Mesendoderm (in vitro differentiated cells): Measurements from ENCODE around the gene RBL1.

Experiments
- DNase-seq: peaks from one replicate; pipeline ENCODE4 v3.0.0; 2013
- H2AK5ac ChIP-seq: 2 replicates; pipeline ENCODE4 v1.6.1; 2013; ENCODE audit warnings: low read length, inconsistent platforms
- H2BK120ac ChIP-seq: 2 replicates; pipeline ENCODE4 v1.6.1; 2013; ENCODE audit warnings: low read depth, mild to moderate bottlenecking, low read length, moderate library complexity, mixed read lengths
- H2BK15ac ChIP-seq: replicated peaks from 2 replicates; pipeline ENCODE4 v1.6.1; 2013; ENCODE audit warnings: low read depth, mild to moderate bottlenecking, moderate library complexity
- H2BK5ac ChIP-seq: 2 replicates; pipeline ENCODE4 v1.6.1; 2013; ENCODE audit warnings: low read length, inconsistent platforms
- H3K18ac ChIP-seq: 2 replicates; pipeline ENCODE4 v1.6.1; 2013; ENCODE audit warnings: mild to moderate bottlenecking, low read length, mixed read lengths
- H3K23ac ChIP-seq: one replicate; pipeline ENCODE4 v1.6.1; 2013; ENCODE audit warnings: low read length
- H3K27ac ChIP-seq: 2 replicates; pipeline ENCODE4 v1.5.1; 2013; ENCODE audit warnings: low read depth, mild to moderate bottlenecking, inconsistent platforms, low read length, moderate library complexity
- H3K27me3 ChIP-seq: 2 replicates; pipeline ENCODE4 v1.6.1; 2013; ENCODE audit warnings: low read length, control low read depth, mild to moderate bottlenecking, inconsistent platforms; ENCODE audit not compliant: insufficient read depth, poor library complexity
- H3K36me3 ChIP-seq: 2 replicates; pipeline ENCODE4 v1.6.1; 2013; ENCODE audit warnings: low read length, inconsistent platforms; ENCODE audit not compliant: control insufficient read depth, insufficient read depth
- H3K4ac ChIP-seq: one replicate; pipeline ENCODE4 v1.6.1; 2013; ENCODE audit warnings: low read depth, mild to moderate bottlenecking, low read length, moderate library complexity
- H3K4me1 ChIP-seq: 2 replicates; pipeline ENCODE4 v1.6.1; 2013; ENCODE audit warnings: low read depth, low read length, inconsistent platforms; ENCODE audit not compliant: control insufficient read depth
- H3K4me2 ChIP-seq: 2 replicates; pipeline ENCODE4 v1.6.1; 2013; ENCODE audit warnings: low read length
- H3K4me3 ChIP-seq: 2 replicates; pipeline ENCODE4 v1.5.1; 2013; ENCODE audit warnings: mild to moderate bottlenecking, low read length
- H3K56ac ChIP-seq: one replicate; pipeline ENCODE4 v1.6.1; 2013; ENCODE audit warnings: low read length
- H3K79me1 ChIP-seq: 2 replicates; pipeline ENCODE4 v1.6.1; 2013; ENCODE audit warnings: low read length, inconsistent platforms
- H3K79me2 ChIP-seq: 2 replicates; pipeline ENCODE4 v1.6.1; 2013; ENCODE audit warnings: mild to moderate bottlenecking, low read length; ENCODE audit not compliant: control insufficient read depth, insufficient read depth
- H3K9ac ChIP-seq: 2 replicates; pipeline ENCODE4 v1.6.1; 2013; ENCODE audit warnings: low read length, inconsistent platforms
- H4K5ac ChIP-seq: one replicate; pipeline ENCODE4 v1.6.1; 2013; ENCODE audit warnings: low read length
- H4K8ac ChIP-seq: one replicate; pipeline ENCODE4 v1.6.1; 2013; ENCODE audit warnings: low read depth, mild to moderate bottlenecking, control low read depth, low read length, moderate library complexity
- WGBS: extraction: QIAGEN DNeasy Blood & Tissue Kit; methylation state at CpG from one replicate; pipeline ENCODE4 v1.1.7; 2013; ENCODE audit warnings: low lambda C conversion rate, missing lambda C conversion rate; ENCODE audit not compliant: insufficient coverage; ENCODE audit errors: extremely low coverage; 5-methylcytosine and 5-hydroxymethylcytosine counted together

RBL1 gene

DNA sequence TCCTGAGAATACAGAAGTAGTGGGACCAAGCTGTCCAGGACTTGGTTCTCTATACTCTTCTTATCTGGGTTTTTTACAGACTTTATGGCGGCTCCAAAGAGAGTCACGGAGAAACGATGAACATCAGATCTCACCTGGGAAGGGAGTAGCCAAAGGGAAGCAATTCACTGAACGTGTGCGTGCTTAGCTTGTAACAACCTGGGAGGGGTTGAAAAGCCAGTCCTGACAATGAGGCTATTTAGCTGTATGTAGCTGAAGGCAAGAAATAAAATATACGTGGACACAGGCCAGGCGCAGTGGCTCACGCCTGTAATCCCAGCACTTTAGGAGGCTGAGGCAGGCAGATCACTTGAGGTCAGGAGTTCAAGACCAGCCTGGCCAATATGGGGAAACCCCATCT is 18.2 kb upstream of the RBL1 start:
- Histone ChIP-seq H3K56ac (no peak overlapping the region), H3K79me1 (no peaks in the 10 kb centered on the region), H2AK5ac (no peak overlapping the region), H3K18ac (no peak overlapping the region), H3K9ac (no peak overlapping the region), H3K23ac (no peak overlapping the region), H4K8ac (no peak overlapping the region), H3K4me3 (no peak overlapping the region), H4K5ac (no peak overlapping the region), H2BK15ac (no peak overlapping the region), H3K36me3 (no peaks in the 10 kb centered on the region), H3K4me1 (no peaks in the 10 kb centered on the region), H2BK5ac (no peak overlapping the region), H2BK120ac (no peak overlapping the region), H3K4ac (no peak overlapping the region), H3K4me2 (no peak overlapping the region), H3K27me3 (no peaks in the 10 kb centered on the region), H3K27ac (no peak overlapping the region), H3K79me2 (no peaks in the 10 kb centered on the region)
- no CpG with 5 or more reads among the region's 8 CpGs for WGBS
- DNase-seq: no peak

DNA sequence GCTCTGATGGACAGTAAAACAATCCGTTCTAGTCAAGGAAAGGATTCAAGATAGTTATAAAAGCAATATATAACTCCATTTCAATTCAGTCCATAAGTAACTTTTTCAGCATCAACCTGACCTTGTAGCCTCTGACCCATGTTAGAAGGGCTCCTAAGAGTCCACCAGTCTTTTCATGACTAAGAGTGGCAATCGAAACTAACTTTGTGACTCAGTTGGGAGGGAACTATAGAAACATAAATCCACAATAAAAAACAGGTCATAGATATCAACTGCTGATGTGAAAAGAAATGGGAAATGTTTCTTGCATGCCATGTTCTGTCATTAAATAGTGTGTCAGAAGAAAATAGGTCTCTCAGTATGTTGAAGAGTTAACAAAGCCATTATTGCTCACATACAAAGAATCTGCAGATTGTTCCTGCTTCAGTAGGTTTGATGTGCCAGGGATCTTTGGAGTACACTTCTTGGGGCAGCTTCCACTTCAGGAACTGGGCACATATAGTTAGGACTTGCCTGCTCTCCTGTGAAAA is 16.2 kb upstream of the RBL1 start:
- no peak overlapping the region for H3K4me2 ChIP-seq

GRCh38 chr20:37108676-37109075 is 12.9 kb upstream of the RBL1 start:
- WGBS: no CpG with 5 or more reads among the region's 4 CpGs
- Histone ChIP-seq H3K56ac (no peak overlapping the region), H4K5ac (no peak overlapping the region)

More for the DNA sequence above, 16.2 kb upstream of the RBL1 start:
- no peak overlapping the region for H3K56ac ChIP-seq
- no peak for DNase-seq
- H4K5ac ChIP-seq: no peak overlapping the region
- WGBS: no CpG with 5 or more reads among the region's 2 CpGs
- H4K8ac ChIP-seq: no peak overlapping the region
- no peaks in the 10 kb centered on the region for H3K4me1 ChIP-seq
- H3K23ac ChIP-seq: no peak overlapping the region
- no peak overlapping the region for H3K4me3 ChIP-seq
- no peaks in the 10 kb centered on the region for H3K79me1 ChIP-seq
- H3K9ac ChIP-seq: no peak overlapping the region
- H3K36me3 ChIP-seq: no peaks in the 10 kb centered on the region
- no peak overlapping the region for H3K4ac ChIP-seq
- no peak overlapping the region for H3K27ac ChIP-seq
- H3K18ac ChIP-seq: no peak overlapping the region
- no peaks in the 10 kb centered on the region for H3K79me2 ChIP-seq
- H2BK120ac ChIP-seq: no peak overlapping the region
- H2BK5ac ChIP-seq: no peak overlapping the region
- H2BK15ac ChIP-seq: no peak overlapping the region
- H3K27me3 ChIP-seq: no peaks in the 10 kb centered on the region
- H2AK5ac ChIP-seq: no peak overlapping the region

GRCh38 chr20:37102571-37102970 is 6.8 kb upstream of the RBL1 start:
- H3K9ac ChIP-seq: no peak overlapping the region
- H3K36me3 ChIP-seq: no peaks in the 10 kb centered on the region
- no CpG with 5 or more reads among the region's 6 CpGs for WGBS
- H3K27me3 ChIP-seq: no peaks in the 10 kb centered on the region
- no peaks in the 10 kb centered on the region for H3K4me1 ChIP-seq
- no peak overlapping the region for H4K8ac ChIP-seq
- H3K27ac ChIP-seq: no peak overlapping the region
- H3K4ac ChIP-seq: no peak overlapping the region
- H3K23ac ChIP-seq: no peak overlapping the region
- no peak overlapping the region for H3K56ac ChIP-seq
- no peak overlapping the region for H2BK120ac ChIP-seq
- H3K18ac ChIP-seq: no peak overlapping the region
- no peak overlapping the region for H2AK5ac ChIP-seq
- no peak overlapping the region for H2BK15ac ChIP-seq
- H3K79me1 ChIP-seq: no peaks in the 10 kb centered on the region
- no peaks in the 10 kb centered on the region for H3K79me2 ChIP-seq
- no peak overlapping the region for H4K5ac ChIP-seq
- H3K4me3 ChIP-seq: no peak overlapping the region
- DNase-seq: no peak
- no peak overlapping the region for H2BK5ac ChIP-seq
- H3K4me2 ChIP-seq: no peak overlapping the region

More at GRCh38 chr20:37108676-37109075, 12.9 kb upstream of the RBL1 start:
- no peak overlapping the region for H3K4me2 ChIP-seq
- no peaks in the 10 kb centered on the region for H3K79me1 ChIP-seq
- no peak overlapping the region for H3K4ac ChIP-seq
- no peaks in the 10 kb centered on the region for H3K79me2 ChIP-seq
- no peak overlapping the region for H2BK15ac ChIP-seq
- H3K18ac ChIP-seq: no peak overlapping the region
- H4K8ac ChIP-seq: no peak overlapping the region
- no peak overlapping the region for H2BK120ac ChIP-seq
- H3K27me3 ChIP-seq: no peaks in the 10 kb centered on the region
- no peak overlapping the region for H3K27ac ChIP-seq
- H3K9ac ChIP-seq: no peak overlapping the region
- no peak for DNase-seq
- H3K36me3 ChIP-seq: no peaks in the 10 kb centered on the region
- H2BK5ac ChIP-seq: no peak overlapping the region
- no peaks in the 10 kb centered on the region for H3K4me1 ChIP-seq
- H3K23ac ChIP-seq: no peak overlapping the region
- H3K4me3 ChIP-seq: no peak overlapping the region
- H2AK5ac ChIP-seq: no peak overlapping the region

DNA sequence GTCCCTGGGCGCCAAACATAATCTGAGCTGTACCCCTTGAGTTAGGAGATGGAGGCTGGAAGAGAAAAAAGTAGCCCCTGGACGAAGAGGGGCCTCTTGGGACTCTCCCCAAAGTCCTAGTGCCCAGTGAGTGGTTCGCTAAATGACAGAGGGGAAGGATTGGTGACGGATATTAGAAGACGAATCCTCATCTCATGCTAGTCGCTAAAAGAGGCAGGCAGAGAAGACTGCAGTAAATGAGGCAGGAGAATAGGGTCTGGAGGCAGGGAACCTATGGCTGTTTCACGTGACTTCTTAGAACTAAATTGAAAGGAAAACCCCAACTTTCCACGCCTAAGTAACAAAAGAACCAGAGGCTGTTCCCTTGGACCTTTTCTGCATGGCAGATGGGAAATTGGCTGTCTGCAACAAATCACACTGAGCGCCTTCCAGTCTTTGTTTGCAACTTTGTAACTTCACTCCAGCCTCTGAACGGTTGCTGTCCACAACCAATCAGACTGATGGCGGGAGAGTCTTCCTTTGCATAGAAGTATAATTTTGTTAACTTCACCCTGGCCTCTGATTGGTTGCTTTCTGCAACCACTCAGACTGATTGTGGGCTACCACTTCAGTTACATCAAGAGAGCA is 731 bp upstream of the RBL1 start:
- H3K9ac ChIP-seq: peak overlapping the region; percentile 63
- H3K4me3 ChIP-seq: no peak overlapping the region
- H3K36me3 ChIP-seq: no peaks in the 10 kb centered on the region
- H3K23ac ChIP-seq: no peak overlapping the region
- peaks cover 2% of the 10 kb centered on the region for H3K79me2 ChIP-seq
- H2BK5ac ChIP-seq: no peak overlapping the region
- H3K18ac ChIP-seq: peak overlapping the region; percentile 57
- H2BK15ac ChIP-seq: no peak overlapping the region
- H3K4ac ChIP-seq: peak overlapping the region; percentile 41
- H3K4me1 ChIP-seq: peaks cover 7% of the 10 kb centered on the region
- H3K27me3 ChIP-seq: no peaks in the 10 kb centered on the region
- H4K8ac ChIP-seq: peak overlapping the region; percentile 31
- WGBS: no CpG with 5 or more reads among the region's 11 CpGs
- no peak for DNase-seq
- no peak overlapping the region for H2AK5ac ChIP-seq
- peak overlapping the region; percentile 95 for H3K56ac ChIP-seq
- no peak overlapping the region for H2BK120ac ChIP-seq
- no peak overlapping the region for H3K27ac ChIP-seq
- peak overlapping the region; percentile 26 for H3K4me2 ChIP-seq
- H4K5ac ChIP-seq: peak overlapping the region; percentile 35
- H3K79me1 ChIP-seq: peaks cover 6% of the 10 kb centered on the region
